ENCODE measurements around the gene SLC35F4.

SLC35F4 gene

DNA sequence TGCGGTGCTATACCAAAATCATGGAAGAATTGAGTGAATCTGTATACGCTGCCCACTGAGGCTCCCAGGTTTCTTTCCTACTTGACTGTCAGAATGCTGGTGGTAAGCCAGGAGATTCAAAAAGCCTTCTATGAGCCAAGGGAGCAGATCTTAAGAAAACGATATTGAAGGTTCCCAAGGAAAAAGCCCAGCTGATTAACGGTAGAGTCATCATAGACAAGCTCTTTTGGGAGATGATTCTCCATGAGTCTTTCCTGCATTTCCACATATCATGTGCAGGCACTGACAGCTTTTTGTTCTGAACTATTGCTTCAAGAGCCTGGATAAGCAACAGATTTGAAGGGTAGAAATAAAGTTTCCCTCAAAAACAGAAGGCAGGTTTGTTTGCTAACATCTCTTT lies 17.5 kb downstream of the SLC35F4 start:
- no peak for DNase-seq (ENCODE audit: low read depth in 3 of 3)

DNA sequence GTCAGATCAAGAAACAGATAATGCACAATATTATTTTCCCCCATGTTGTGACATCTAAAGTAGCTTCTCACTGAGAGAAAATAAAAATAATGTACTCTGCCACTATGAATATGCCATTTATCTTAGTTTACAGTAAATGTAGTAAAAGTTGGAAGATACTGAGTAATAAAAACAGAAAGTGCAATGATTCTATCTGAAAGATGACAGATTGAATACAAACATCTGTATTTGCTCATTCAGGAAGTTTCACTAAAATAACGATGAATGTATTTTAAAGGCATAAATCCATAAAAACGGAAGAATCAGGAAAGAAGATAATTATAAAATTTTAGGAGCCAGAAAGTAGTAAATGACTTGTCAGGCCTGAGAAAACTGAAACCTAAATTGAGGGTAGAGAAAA lies 18.2 kb downstream of the SLC35F4 start:
- no peak for DNase-seq (ENCODE audit: low read depth in 3 of 3)

DNA sequence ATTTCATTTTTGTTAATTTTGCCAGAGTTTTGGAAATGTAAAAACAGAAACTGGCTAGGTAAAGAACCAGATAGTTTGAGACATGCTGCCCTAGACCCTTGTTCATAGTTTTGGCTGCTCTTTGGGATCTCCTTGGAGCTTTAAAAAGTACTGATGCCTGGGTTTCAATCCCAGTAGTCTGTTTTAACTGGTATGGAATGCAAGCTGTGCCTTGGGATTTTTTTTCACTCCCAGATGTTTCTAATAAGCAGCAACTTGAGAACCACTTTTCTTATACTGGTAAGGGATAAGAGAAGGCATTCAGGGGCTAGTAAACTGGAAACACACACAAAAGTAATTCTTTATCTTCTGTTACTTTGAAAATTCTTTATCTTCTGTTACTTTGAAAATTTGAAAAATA lies 18.8 kb downstream of the SLC35F4 start:
- no peak for DNase-seq (ENCODE audit: low read depth in 3 of 3)

DNA sequence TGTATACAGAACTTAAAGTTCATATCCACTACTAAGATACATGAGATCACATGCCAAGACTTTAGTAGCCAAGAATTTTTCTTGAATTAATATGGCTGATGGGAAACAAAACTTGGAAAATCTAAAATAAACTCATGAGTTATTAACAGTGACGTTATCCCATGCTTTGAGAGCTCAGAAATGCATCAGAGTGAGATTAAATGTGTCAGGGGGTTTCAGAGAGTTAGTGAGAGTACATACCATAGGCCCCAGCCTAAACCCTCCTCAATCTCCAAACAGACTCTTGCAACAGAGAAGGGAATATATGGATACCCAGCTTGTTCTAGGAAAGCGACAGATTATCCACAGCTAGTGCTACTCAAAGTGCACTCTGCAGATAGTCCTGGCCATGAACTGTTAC lies 19.3 kb downstream of the SLC35F4 start:
- DNase-seq (ENCODE audit: low read depth in 3 of 3): no peak

DNA sequence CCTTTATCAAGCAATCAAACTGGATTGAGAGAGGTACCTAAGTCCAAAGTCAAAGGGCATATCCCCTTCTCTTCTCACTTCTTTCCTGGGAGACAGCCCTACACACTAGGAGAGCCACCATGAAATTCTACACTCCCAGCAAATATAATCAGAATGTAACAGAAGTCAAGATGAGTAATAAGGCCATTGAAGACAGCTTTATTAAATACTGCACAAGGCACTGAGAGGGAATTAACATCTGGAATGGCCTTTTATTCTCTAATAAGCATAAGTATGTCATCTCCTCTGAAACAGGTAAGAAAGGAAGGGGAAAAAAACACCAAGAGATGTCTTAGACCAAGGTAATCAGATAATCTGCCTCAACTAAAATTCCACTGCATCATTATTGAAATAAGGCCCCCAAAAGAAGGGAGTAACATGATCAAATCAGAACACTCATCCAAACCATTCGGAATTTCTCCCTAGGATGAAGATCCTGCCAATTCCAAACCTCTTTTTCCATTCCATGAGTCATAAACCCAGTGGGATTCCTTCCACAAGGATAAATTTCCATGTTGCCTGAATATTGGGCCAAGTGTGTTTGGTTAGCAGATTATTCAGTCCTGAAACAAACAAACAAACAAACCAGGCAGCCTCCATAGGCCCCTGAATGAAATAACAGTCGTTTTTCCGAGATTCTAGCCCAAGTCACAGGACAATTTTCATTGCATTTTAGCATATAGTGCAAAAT lies 19.9 kb downstream of the SLC35F4 start:
- no peak for DNase-seq (ENCODE audit: low read depth in 3 of 3)

DNA sequence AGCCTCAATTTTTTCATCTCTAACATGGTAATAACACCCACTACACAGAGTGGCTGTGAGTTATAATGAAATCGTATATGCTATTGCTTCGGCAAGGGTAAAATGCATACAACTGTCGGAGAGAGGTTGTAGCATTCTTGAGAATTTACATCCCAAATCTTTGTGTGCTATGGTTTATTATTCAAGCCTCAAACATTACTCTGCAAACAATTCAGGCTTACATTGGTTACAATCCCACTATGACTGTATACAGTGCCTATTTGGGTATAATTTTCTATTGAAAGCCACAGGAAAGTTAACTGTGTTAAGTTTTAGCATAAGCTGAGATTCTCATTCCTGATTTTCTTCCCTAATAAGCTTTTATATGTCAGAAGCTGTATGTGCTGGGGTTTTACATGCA lies 20.6 kb downstream of the SLC35F4 start:
- DNase-seq (ENCODE audit: low read depth in 3 of 3): no peak

DNA sequence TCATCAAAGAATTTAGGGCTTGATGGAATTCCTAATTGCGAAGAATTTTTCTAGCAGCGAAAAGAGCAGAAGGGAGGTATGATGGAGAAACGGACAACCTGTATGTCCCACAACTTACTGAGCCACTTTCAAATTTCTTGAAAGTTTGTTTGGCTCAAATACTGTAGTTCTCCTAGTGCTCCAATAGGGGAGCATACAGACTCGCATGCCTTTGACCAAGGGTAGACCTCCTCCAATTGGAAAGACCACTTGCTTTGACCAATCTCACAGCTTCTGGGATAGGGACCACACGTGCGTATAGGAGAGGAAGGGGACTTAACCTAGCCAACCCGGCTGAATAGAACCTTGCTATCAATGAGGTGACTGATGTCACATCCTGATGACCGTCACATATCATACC lies 28.6 kb downstream of the SLC35F4 start:
- no peak for DNase-seq (ENCODE audit: low read depth in 3 of 3)

DNA sequence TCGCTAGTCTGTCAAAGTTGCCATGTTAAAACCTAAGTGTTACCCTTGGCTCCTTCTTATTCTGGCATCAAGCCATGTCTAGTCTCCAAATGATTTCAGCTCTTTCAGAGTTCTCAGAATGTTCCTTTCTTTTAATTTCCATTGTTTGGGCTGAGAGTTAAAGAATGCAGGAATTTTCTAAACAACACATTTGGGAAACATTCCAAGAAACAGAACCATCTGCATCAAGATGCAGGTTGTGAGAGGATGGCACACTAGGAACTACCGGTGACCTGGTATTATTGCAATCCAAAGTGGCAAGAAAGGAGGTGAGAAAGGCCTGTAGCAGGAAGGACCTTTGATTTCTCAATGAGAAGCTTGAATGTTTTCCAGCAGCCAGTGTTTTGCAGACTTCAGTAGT lies 30.1 kb downstream of the SLC35F4 start:
- no peak for DNase-seq (ENCODE audit: low read depth in 3 of 3)

DNA sequence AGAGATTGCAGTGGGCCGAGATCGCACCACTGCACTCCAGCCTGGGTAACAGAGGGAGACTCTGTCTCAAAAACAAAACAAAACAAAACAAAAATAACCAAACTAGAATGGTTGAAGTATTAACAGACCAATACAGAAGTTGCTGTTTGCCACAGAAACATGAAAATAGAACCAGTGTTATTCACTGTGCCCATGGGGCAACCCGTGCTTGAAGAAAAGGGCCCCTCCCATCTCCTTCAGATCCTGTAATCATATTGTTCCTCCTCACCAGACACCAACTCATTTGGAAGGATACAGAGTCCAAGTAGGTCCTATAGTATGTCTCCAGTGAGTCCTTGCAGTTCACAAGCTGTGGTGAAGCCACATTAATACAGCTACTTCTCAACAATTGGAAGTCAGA lies 30.9 kb downstream of the SLC35F4 start:
- DNase-seq (ENCODE audit: low read depth in 3 of 3): no peak

DNA sequence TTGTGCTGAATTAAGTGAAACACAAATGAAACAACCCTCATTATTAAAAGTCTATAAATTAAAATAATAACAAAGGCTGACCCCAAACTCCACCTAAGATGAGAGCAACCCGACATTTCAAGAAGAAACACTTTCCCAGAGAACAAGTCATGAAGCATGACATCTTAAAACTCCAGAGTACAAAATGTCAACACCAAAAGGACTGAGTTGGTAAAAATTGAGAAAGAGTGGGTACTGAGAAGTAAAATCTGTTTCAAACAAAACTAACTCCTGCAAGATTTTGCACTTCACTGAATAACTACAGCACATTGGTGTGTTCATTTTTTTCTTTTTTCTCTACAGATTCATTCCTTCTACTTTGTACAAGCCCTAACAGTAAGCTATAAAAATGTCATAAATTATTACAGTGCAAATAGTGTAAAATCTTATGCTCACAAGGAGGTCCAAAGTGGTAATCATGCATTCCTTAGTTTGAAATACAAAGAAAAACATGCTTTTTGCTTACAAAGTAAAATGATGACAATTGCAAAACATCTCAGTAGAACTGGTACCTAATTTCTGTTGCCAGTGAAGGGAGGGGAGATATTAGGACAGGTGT lies 31.8 kb downstream of the SLC35F4 start:
- DNase-seq (ENCODE audit: low read depth in 3 of 3): no peak

DNA sequence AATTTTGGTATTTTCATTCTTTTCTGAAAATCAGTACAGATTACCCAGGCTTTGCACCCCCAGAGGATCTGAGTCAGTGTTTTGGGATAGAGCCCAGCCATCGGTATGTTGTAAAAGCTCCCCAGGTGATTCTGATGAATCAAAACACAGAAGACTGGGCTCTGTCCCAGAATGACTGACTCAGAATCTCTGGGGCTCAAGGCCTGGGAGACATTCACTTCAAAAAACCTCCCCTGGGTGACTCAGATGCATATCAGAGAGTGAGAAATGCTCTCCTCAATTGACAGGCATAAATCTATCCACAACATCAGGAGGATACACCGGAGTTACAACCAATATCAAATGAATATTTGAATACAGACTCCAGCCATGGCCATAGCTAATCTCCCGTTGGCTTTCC lies 32.6 kb downstream of the SLC35F4 start:
- DNase-seq (ENCODE audit: low read depth in 3 of 3): no peak

DNA sequence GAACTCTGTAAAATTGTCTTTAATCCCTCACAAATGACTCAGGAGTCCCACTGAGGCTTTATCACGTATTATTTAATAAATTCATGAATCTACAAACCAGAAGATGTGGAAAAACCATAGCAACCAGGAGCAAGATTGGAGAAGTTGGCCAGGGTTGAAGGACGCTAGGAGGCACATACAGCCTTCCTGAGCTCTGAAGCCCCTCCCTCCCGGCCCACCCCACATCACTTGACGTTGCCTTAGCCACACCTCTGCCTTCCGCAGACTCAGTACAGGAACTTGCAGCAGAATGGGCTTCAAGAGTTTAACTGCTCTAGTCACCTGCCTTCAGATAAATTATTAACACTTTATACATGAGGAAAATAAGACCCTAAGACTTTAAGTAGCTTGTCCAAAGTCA lies 33.9 kb downstream of the SLC35F4 start:
- no peak for DNase-seq (ENCODE audit: low read depth in 3 of 3)

DNA sequence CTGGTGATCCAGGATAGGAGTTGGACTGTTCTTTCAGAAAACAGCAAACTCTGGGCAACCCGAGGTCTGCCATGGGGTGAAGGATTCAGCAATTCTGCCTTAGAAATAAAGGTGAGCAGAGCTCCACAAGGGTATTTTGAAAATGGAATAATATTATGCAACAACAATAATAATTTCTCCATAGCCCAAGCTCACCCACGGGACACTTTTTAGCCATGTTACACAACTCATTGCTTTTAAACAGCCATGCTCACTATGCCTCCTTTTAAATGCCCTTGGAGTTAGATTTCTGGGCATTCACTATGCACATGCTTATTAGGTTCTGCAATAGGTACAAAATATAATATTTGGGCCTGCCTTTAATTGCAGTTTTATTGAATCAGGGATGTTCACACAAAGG lies 37.2 kb downstream of the SLC35F4 start:
- no peak for DNase-seq (ENCODE audit: low read depth in 3 of 3)

DNA sequence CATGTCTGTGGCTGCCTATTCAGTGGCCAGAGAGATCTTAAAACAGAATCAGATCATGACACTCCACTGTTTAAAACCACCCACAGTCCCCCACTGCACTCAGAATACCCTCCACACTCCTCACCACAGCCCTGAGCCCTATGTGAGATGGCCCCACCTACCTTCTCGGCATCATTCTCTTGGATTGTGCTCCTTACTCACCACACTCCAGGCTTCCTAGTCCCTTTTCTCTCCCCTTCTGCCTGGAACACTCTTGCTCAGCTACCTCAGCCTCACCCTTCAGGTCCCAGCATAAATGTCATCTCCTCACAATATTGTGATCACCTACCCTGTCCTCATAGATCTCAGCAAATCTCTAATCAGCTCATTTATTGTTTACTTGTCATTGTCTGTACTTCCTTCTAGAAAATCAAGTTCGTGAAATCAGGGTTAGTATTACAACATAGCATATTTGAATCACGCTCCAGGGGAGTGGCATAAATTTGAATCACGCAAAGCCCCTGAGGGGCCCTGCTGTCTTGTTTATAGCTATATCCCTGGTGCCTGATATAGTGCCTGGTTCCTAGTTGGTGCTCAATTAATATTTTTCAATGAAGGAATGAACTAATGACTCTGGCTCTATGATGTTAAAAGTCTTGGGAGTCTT lies 42.8 kb downstream of the SLC35F4 start:
- no peak for DNase-seq (ENCODE audit: low read depth in 3 of 3)

DNA sequence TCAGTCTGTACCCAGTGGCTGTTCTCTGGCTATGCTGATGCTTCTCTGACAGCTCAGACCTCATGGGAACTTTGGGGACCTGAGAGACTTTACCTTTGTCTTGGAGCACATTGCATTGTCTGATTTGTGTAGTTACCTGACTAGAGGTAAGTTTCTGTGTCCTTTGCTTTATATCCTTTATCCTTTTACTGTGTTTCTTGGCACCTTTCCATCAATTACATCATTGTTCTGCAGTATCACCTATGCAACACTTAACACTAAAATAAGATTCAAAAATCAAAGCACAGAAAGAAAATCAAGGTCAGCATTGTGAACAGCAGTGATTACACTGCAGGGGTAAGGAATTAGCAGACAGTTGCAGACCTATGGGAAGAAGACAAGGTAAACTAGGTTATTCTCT lies 43.8 kb downstream of the SLC35F4 start:
- DNase-seq (ENCODE audit: low read depth in 3 of 3): no peak

DNA sequence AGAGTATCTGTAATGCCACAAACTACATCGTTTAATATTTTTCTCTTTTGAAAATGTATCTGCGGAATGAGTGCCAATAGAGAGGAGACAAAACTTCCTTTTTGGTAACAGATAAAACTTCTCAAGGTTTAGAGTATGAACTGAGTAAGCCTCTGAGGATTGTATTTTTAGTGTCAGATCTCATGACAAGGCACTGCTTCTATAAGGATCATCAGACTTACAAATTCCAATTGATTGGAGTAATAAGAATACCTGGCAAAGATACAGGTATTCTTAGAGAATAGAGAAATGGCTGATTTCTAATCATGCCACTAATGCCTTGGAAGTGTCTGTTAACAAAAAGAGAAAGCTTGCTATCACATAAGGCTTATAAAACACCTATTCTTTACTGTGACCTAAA lies 45.3 kb downstream of the SLC35F4 start:
- no peak for DNase-seq (ENCODE audit: low read depth in 3 of 3)

DNA sequence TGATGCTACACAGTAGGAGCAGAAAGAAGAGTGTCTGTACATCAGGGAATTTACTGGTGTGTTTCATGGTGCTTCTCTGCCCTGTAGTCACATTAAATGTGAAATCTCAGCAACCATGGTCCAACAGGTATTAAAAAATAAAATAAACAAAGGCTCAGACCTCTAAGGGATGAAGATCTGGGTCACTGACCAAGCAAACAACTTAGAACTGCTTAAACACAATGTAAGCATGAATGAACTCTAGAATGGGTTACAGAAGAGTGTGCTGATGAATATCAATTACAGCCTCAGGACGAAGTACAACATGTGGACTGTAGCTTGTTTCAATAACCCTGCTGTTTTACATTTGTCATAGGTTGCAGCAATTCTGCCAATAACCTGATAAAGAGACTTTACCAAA lies 47.4 kb downstream of the SLC35F4 start:
- no peak for DNase-seq (ENCODE audit: low read depth in 3 of 3)

DNA sequence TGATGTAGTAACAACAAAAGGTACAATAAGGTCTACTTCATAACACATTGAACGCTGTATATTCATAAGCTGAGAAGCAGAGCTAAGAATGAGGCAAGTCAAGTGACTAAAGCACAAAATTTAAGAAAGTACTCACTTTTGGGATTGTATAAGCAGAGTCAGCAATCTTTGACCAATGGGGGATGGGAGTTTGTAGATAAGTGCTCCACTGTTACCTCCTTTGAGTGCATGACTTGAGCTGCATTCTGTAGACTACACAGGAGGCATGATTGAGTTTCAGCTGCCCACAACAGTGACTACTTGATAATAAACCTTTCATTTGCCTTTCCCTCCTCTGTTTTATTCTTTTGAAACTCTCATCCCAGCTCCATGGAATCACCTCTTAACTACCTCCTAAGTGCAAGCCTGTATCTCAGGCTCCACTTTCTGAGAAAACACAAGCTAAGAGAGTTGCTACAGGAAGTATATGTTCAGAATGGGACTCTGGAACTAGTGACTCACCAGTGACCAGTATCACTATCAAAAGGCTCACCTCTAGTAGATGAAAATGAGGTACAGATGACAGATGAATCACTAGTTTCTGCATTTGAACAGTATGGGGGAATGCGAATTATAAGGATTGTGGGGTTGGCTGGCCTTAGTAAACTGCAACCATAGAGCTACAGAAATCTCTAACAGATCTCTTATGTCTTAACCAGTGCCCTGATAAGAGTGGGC lies 49.2 kb downstream of the SLC35F4 start:
- no peak for DNase-seq (ENCODE audit: low read depth in 3 of 3)

DNA sequence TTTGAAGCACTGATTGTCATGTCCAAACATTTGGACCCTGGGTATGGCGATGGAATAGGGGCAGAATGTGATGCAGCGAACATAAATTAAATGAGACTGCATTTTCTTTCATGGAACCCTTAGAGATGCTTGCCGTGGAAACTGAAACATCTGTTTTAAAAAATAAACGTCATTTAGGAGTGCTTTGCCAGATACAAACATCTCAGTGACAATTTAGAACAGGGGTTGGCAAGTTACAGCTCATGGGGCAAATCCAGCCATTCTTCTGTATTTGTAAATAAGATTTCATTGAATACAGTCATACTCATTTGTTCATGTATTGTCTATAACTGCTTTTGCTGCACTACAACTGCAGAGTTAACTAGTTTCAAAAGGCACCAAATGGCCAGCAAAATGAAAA lies 51.2 kb downstream of the SLC35F4 start:
- DNase-seq (ENCODE audit: low read depth in 3 of 3): no peak

DNA sequence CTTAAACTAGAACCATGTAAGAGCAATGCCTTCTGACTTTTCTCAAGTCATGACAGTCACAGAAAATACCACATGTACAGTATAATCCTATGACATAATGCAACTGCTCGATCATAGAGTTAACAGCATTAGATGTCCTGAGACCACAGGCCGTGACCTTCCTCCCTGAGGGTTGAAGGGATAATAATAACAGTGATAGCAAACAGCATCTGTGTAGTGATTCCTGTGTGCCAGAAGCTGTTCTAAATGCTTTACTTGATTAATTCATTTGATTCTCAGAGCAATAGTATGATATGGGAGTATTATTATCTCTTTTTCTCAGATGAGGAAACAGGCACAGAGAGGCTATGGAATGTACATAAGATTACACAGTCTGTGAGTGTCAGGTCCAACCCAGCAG lies 53.2 kb downstream of the SLC35F4 start:
- no peak for DNase-seq (ENCODE audit: low read depth in 3 of 3)

DNA sequence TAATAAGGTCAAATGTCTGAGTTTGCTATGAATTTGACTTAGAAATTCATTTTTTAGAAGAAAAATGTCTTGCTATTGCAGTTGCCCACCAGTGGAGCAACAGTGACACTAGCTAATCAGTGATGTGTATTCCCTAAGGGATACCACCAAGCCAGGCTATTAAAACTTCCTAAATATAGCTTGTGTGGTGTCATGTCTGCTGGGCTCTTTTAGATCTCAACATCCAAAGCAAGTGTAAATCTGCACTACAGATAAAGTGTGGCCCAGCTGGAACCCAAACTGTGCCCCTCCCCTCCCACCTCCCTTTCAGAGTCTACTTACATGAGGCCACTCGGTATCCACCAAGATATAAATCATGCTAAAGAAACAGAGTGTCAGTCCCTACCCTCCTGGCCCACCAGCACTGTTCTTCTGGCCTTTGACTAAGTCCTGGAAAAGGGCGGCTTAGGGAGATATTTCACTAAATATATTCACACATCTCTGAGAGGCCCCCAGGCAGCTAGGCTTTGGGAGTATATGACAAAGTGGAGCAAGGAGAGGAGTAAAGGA lies 53.8 kb downstream of the SLC35F4 start:
- no peak for DNase-seq (ENCODE audit: low read depth in 3 of 3)

DNA sequence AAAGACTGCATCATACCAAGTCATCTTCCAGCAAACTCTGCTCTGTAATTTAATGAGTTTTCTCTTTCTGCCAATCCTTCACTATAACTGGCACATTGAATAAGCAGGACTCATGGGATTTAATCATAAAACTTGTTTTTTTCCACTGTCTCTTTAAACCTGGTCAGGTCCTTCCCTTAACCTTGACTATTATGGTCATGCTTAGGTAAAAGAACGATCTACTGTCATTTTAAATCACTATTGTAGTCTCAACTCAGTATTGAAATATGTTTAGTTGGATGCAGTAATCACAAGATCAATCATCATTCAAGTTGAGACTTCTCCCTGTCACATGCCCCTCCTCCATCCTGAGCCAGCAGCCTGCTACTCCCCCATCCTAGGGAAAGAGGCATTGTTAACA lies 56.1 kb downstream of the SLC35F4 start:
- DNase-seq (ENCODE audit: low read depth in 3 of 3): no peak

DNA sequence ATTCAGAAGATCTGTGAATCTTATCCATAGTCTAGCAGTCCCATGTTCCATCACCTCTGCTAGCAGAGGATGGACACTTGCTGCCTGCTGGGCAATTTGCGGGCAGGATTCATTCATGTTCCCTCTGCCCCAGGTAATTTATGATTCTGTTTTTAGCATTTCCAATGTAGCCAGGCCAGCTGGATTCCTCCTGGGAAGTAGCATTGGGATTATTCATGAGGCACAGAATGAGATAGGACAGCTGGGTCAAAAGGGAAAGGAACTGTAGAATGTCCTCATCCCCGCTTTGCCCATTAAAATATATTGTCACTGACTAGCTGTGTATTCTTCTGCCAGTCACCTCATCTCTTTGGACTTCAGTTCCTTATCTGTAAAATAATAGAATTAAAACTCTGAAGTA lies 68.7 kb downstream of the SLC35F4 start:
- DNase-seq (ENCODE audit: low read depth in 3 of 3): no peak

All from stimulated activated CD4-positive, alpha-beta T cell treated with anti-CD3 and anti-CD28 coated beads, TNF-alpha, amount 100 ng/mL, for 24 hours (primary cell).